ENCODE data around the gene EGFLAM.

GRCh38 chr5:38319491-38319890 is 61.1 kb downstream of the EGFLAM start:
- TF ChIP-seq CTCF (IDR thresholded peaks at IDR 0.05) (no peak), POLR2AphosphoS5 (IDR thresholded peaks at IDR 0.05) (no peak)
